Measurements from ENCODE around the gene PLBD1. TPM values are rescaled to one million over a fixed set of nuclear protein-coding genes. Genes with fewer than 3 reads are reported as not detected.

The PLBD1 gene
- total and polyA plus RNA-seq, 10 donors, result 3.1 to 83.2 (median 29.5) TPM

DNA sequence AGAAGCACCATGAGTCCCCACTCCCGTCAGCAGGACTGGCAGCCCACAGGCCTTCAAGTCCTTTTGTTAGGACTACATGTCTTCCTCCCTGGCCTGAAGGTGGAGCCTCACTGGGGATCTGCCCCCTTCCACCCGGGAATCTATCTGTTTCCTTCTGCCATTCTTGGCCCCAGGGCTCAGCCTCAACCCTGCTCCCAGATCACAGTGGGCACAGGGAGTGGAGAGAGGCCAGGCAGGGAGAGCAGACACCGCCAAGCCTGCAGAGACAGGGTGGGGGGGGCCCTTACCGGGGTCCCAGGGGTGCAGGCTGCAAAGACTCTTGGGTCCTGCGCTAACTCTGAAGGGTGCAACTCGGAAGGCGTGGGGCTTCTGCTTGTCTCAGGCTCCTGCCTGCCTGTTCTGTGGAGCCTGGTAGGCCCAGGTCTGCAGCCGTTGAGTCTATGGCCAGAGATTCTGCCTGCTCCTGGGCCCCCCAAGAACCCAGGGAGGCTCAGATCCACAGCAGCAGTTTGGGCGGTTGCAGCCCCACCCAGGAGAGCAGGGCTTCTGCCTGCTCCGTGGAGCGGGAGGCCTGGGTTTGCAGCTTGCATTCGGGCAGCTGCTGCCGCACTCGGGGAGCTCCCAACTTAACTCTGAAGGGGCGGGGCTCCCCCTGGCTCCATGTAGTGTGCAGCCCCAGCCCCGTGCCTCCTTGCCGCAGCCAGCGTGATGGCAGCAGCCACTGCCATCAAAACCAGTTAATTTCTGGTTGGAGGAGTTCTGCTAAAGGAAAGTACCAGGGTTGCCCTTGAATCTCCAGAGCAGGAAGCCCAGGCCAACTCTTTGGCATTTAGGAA is 21.7 kb upstream of the PLBD1 start:
- Histone ChIP-seq H3K36me3 (no peaks in the 10 kb centered on the region), H3K9me3 (peaks cover 0 to 2% (median 0%) of the 10 kb centered on the region in 8 donors), H3K4me1 (no peaks in the 10 kb centered on the region), H3K27me3 (replicated peaks in 1 of 7) (no peaks in the 10 kb centered on the region), H3K4me3 (no peak overlapping the region), H3K27ac (no peak overlapping the region)
- no peak for DNase-seq
- intact Hi-C loops (cut with DNase I; ENCODE audit: low total_unique reads), result no loop called here
- 80 to 95% (median 91%) methylated on average over 12 to 18 of the region's 18 CpGs for WGBS, 5 donors
- TF ChIP-seq POLR2AphosphoS5 (IDR thresholded peaks at IDR 0.05), result no peak
- no peak for TF ChIP-seq POLR2A (IDR thresholded peaks at IDR 0.05)

DNA sequence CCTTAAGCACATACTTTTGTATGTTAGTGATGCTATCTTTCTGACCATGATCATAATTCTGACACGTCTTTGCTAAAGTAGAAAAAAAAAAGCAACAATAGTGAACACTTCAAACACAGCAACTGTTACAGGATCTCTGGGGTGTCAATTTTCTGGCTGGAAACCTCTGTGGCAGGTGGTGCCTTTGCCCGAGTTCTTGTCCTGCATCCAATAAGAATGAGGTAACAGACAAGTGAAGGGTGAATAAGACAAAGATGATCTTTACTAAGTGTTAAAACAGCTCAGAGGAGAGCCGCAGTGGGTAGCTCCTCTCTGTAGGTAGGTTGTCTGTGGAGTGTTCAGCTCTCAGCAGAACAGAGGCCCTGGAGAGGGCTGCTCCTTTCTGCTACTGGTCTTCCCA is 20.9 kb upstream of the PLBD1 start:
- no peaks in the 10 kb centered on the region for H3K9me3 ChIP-seq
- DNase-seq, result no peak
- intact Hi-C loops (cut with DNase I; ENCODE audit: low total_unique reads), result no loop called here
- TF ChIP-seq POLR2AphosphoS5 (IDR thresholded peaks at IDR 0.05) (no peak), POLR2A (IDR thresholded peaks at IDR 0.05) (no peak)
- TF ChIP-seq, protein P1, sequence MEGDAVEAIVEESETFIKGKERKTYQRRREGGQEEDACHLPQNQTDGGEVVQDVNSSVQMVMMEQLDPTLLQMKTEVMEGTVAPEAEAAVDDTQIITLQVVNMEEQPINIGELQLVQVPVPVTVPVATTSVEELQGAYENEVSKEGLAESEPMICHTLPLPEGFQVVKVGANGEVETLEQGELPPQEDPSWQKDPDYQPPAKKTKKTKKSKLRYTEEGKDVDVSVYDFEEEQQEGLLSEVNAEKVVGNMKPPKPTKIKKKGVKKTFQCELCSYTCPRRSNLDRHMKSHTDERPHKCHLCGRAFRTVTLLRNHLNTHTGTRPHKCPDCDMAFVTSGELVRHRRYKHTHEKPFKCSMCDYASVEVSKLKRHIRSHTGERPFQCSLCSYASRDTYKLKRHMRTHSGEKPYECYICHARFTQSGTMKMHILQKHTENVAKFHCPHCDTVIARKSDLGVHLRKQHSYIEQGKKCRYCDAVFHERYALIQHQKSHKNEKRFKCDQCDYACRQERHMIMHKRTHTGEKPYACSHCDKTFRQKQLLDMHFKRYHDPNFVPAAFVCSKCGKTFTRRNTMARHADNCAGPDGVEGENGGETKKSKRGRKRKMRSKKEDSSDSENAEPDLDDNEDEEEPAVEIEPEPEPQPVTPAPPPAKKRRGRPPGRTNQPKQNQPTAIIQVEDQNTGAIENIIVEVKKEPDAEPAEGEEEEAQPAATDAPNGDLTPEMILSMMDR (IDR thresholded peaks at IDR 0.05 in 8 of 11, conservative IDR thresholded peaks at IDR 0.05 in 3 of 11), result no peak
- no peaks in the 10 kb centered on the region for H3K36me3 ChIP-seq
- H3K4me3 ChIP-seq, result no peak overlapping the region
- 88 to 97% (median 94%) methylated on average over 3 of the region's 3 CpGs for WGBS, 5 donors
- H3K27ac ChIP-seq, result no peak overlapping the region
- H3K4me1 ChIP-seq, result no peaks in the 10 kb centered on the region
- no peaks in the 10 kb centered on the region for H3K27me3 ChIP-seq (replicated peaks in 1 of 7)

DNA sequence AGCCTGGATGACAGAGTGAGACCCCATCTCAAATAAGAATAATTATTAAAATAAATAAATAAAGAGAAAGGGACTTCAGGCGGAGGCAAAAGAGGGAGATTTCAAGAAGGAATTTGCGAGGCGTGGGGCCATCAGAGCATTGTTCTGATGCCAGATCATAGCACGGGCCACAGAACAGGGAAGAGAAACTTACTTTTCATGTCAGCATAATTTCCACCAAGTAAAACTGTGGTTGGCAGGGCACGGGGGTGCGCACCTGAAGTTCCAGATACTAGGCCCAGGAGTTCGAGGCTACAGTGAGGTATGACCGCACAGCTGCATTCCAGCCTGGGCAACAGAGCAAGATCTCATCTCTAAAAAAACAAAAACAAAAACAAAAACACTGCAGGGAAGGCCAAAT is 11.0 kb upstream of the PLBD1 start:
- Histone ChIP-seq H3K4me1 (peaks cover 0 to 43% (median 15%) of the 10 kb centered on the region in 6 donors), H3K9me3 (no peaks in the 10 kb centered on the region), H3K27ac (peak overlapping the region in 2 of 8 donors; percentile 69 to 73), H3K27me3 (replicated peaks in 1 of 7) (no peaks in the 10 kb centered on the region), H3K4me3 (no peak overlapping the region), H3K36me3 (no peaks in the 10 kb centered on the region)
- 70 to 77% (median 73%) methylated on average over 8 of the region's 8 CpGs for WGBS, 5 donors
- intact Hi-C loops (cut with DNase I; ENCODE audit: low total_unique reads), result no loop called here
- DNase-seq, result no peak
- no peak for TF ChIP-seq POLR2AphosphoS5 (IDR thresholded peaks at IDR 0.05)
- TF ChIP-seq, protein P1 (IDR thresholded peaks at IDR 0.05 in 8 of 11, conservative IDR thresholded peaks at IDR 0.05 in 3 of 11), result no peak
- no peak for TF ChIP-seq POLR2A (IDR thresholded peaks at IDR 0.05)

DNA sequence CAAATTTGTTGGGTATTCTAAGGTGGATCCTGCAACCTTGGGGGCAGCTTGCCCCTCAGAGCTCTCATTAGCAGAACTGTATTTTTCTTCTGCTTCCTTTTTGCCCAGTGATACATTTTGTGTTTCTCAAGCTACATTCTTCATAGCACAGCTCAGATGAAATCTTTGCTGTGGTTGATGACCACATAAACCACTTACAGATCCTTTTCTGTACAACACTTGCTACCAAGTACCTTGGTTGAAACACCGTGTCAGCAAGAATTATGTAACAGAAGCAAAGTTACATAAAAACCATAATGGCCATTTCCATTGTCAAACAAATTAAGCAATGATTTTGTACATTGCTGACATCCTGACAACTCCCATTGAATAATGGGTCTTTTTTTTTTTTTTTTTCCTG is 9.7 kb upstream of the PLBD1 start:
- Histone ChIP-seq H3K9me3 (no peaks in the 10 kb centered on the region), H3K27me3 (replicated peaks in 1 of 7) (no peaks in the 10 kb centered on the region), H3K4me3 (no peak overlapping the region), H3K27ac (peak overlapping the region in 6 of 8 donors; percentile 25 to 73 (median 43)), H3K36me3 (no peaks in the 10 kb centered on the region), H3K4me1 (peaks cover 0 to 43% (median 15%) of the 10 kb centered on the region in 6 donors)
- intact Hi-C loops (cut with DNase I; ENCODE audit: low total_unique reads), result no loop called here
- no peak for DNase-seq
- TF ChIP-seq POLR2AphosphoS5 (IDR thresholded peaks at IDR 0.05), result no peak
- TF ChIP-seq, protein P1 (IDR thresholded peaks at IDR 0.05 in 8 of 11, conservative IDR thresholded peaks at IDR 0.05 in 3 of 11), result no peak
- TF ChIP-seq POLR2A (IDR thresholded peaks at IDR 0.05), result no peak
- 18 to 46% (median 28%) methylated on average over 1 of the region's 1 CpG for WGBS, 5 donors

Data from spleen (tissue), 11 donors.